Stimulated activated CD4-positive, alpha-beta T cell treated with anti-CD3 and anti-CD28 coated beads, Interleukin-4, amount 100 ng/mL, for 24 hours (primary cell): ENCODE results near the gene LGMN.

Source experiments
- DNase-seq: peaks from one replicate; pipeline ENCODE4 v3.0.0-alpha.2; 2020

The LGMN gene

GRCh38 chr14:92670643-92671366 lies 77.6 kb downstream of the LGMN start:
- DNase-seq: peak; percentile 42

- no peak for DNase-seq
These were observed 78.3 kb downstream of the LGMN start for GRCh38 chr14:92670160-92670559.

- no peak for DNase-seq
These were observed 80.0 kb downstream of the LGMN start for GRCh38 chr14:92668276-92668973.

DNA sequence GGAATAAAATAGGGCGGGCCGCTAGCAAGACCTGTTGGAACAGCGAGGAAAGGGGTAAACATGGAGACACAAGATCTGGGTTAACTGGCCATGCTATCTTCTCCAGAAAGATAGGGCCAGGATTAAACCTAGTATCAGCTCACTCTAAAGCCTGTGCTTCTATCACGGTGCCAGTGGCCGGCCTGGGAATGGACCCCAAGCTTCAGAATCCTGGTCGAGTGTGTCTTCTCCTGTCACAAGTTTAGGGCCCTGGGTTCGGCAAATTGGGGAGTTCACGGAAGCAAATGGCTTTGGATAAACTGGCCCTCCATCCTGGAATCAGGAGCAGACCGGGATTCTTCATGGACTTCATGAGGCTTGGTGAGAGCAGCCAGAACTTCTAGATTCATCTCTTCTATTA lies 82.2 kb downstream of the LGMN start:
- no peak for DNase-seq

DNA sequence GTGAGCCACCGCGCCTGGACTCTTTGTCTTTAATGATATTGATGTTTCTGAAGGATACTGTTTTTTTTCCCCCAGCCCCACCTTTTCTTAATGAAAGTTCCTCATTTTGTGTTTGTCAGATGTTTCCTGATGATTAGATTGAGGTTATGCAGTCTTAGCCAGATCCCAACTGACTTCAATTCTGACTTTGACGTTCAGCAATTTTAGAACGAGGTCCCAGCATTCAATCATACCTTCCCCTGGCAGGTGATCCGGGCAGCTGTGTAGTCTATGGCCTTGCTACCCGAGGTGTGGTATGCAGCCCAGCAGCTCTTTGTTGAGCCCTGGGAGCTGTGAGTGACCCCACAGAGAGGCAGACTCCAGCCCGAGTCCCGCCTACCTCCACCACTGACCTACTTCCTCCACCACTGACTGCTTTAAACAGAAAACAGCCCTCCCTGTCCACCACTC lies 82.7 kb downstream of the LGMN start:
- no peak for DNase-seq

DNA sequence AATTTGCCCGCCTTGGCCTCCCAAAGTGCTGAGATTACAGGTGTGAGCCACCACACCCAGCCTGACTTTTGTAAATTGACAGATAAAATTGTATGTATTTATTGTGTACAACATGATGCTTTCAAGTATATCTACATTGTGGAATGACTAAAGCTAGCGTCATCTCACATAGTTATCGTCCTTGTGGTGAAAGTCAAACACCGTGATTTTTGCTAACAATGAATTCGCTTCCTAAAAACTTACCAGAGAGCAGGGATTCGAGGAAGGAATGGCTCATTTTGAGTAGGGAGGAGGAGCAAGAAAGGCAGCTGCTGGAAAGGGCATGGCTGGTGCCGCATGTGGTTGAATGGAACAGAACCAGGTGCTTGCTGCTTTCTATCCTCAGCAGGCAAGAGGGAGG lies 85.4 kb downstream of the LGMN start:
- DNase-seq: no peak

GRCh38 chr14:92660571-92660970 lies 87.9 kb downstream of the LGMN start:
- DNase-seq: no peak

GRCh38 chr14:92659765-92660561 lies 88.5 kb downstream of the LGMN start:
- DNase-seq: no peak

- no peak for DNase-seq
These were observed 89.7 kb downstream of the LGMN start for GRCh38 chr14:92658684-92659083.

DNA sequence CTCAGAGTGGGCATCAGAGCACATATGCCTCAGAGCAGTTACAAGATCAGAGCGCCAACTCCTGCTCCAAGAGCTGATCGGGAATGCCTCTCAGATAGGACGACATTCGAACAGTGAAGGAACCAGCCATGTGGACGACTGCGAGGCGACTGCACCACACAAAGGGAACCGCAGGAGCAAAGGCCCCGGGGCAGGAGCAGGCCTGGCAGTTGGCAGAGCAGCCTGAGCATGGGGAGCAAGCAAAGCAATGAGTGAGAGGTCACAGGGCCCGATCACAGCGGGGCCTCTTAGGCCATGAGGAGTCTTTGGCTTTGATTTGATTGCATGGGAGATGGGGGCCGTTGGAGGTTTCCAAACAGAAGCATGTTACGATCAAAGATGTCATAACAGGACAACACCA lies 90.3 kb downstream of the LGMN start:
- DNase-seq: no peak

- no peak for DNase-seq
These were observed 90.8 kb downstream of the LGMN start for GRCh38 chr14:92657457-92658142.

DNA sequence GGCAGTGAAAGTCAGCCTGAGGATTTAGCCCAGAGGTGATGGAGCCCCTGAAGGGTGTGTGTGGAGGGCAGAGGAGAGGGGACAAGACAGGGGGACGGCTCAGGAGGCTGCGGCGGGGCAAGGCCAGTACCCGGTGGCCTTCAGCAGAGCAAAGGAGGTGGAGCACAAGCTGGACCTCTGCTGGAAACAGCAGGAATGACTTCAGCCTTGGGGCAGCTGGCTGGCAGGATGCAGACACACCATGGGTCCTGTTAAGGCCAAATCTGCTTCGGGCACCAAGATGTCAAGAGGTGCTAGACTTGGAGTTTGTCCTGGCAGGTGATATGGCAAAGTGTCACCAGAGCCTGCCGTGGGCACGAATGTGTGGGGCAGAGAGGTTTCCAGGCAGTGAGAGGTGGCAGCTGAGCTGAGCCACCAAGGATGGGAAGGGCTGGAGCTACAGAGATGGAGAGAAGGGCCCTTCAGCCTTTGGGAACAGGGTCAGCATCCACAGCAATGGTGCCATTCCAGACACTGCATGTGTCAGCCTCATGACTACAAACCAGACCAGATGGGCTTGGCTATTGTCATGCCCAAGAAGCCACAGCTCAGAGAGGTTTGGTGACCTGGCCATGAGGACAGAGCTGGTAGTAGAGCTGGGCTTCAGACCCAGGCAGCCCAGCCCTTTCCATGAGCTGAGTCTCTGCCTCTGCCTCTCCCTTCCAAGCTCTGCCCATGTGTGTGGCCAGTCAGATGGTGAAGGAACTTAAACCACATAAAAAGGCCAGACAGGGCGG lies 91.9 kb downstream of the LGMN start:
- no peak for DNase-seq

DNA sequence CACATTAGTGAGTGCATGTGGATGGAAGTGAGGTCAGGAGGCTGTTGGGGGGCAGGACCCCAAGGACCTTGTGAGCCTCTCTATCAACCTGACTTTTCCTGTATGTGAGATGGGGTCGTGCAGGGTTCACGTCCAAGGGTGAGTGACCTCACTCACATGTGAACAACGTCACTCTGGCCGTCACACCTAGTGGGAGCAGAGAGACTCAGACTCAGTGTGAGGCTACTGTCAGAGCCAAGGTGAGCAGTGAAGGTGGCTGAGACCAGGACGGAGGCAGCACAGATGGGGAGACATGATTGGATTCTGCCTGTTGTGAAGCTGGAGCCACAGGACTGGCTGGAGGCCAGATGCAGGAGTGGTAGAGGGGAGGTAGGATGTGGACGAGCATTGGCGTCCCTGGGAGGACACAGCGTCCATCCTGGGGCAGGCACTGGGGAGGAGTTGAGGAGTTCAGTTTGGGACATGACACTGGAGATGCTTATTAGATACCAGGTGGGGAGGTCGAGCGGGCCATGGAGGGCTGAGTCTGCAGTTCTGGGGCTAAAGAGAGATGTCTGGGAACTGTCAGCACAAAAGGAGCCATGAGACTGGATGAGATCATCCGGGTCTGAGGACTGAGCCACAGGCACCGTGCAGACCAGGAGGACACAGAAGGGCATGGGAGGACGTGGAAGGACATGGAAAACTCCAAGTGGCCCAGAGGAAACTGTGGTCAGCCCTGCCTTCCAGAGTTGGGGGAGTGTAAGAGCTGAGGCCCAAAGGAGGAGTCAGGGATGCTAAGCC lies 92.8 kb downstream of the LGMN start:
- no peak for DNase-seq

GRCh38 chr14:92654239-92654901 lies 94.1 kb downstream of the LGMN start:
- DNase-seq: no peak
